ENCODE results near the gene PLXNA2. TPM values are rescaled to one million over a fixed set of nuclear protein-coding genes. Genes with fewer than 3 reads are reported as not detected.

PLXNA2 gene
- total RNA-seq, 4 donors from 2014 or later: 26.9 to 54.0 (median 46.1) TPM

GRCh38 chr1:208256556-208256955 is 12.4 kb upstream of the PLXNA2 start:
- no peak overlapping the region for H3K27ac ChIP-seq
- TF ChIP-seq POLR2A (IDR thresholded peaks at IDR 0.05) (no peak), CTCF (IDR thresholded peaks at IDR 0.05) (no peak)
- peaks cover 0 to 9% (median 0%) of the 10 kb centered on the region in 3 donors for H3K4me1 ChIP-seq
- peaks cover 0 to 49% (median 0%) of the 10 kb centered on the region in 4 donors for H3K27me3 ChIP-seq
- WGBS, 2 donors: 81 to 89% methylated on average over 7 of the region's 7 CpGs
- H3K4me3 ChIP-seq: no peak overlapping the region
- no peak for DNase-seq
- no peaks in the 10 kb centered on the region for H3K9me3 ChIP-seq
- intact Hi-C loops (cut with DNase I): no loop called here
- H3K36me3 ChIP-seq: no peaks in the 10 kb centered on the region

GRCh38 chr1:208256091-208256490 is 11.9 kb upstream of the PLXNA2 start:
- intact Hi-C loops (cut with DNase I): no loop called here
- Histone ChIP-seq H3K36me3 (no peaks in the 10 kb centered on the region), H3K9me3 (no peaks in the 10 kb centered on the region), H3K27ac (no peak overlapping the region), H3K4me3 (no peak overlapping the region), H3K4me1 (peaks cover 0 to 9% (median 0%) of the 10 kb centered on the region in 3 donors), H3K27me3 (peaks cover 0 to 53% (median 0%) of the 10 kb centered on the region in 4 donors)
- no peak for TF ChIP-seq POLR2A (IDR thresholded peaks at IDR 0.05)
- no peak for TF ChIP-seq CTCF (IDR thresholded peaks at IDR 0.05)
- WGBS, 2 donors: 63 to 100% methylated on average over 1 of the region's 1 CpG
- DNase-seq: no peak

GRCh38 chr1:208254862-208255261 is 10.7 kb upstream of the PLXNA2 start:
- Histone ChIP-seq H3K27me3 (peaks cover 0 to 65% (median 0%) of the 10 kb centered on the region in 4 donors), H3K4me1 (peaks cover 0 to 9% (median 0%) of the 10 kb centered on the region in 3 donors), H3K36me3 (no peaks in the 10 kb centered on the region), H3K4me3 (no peak overlapping the region), H3K9me3 (no peaks in the 10 kb centered on the region), H3K27ac (no peak overlapping the region)
- intact Hi-C loops (cut with DNase I): no loop called here
- no peak for DNase-seq
- 80 to 86% methylated on average over 1 of the region's 1 CpG for WGBS, 2 donors
- TF ChIP-seq CTCF (IDR thresholded peaks at IDR 0.05) (no peak), POLR2A (IDR thresholded peaks at IDR 0.05) (no peak)

- H3K27ac ChIP-seq: no peak overlapping the region
- H3K9me3 ChIP-seq: no peaks in the 10 kb centered on the region
- 55 to 90% methylated on average over 1 of the region's 1 CpG for WGBS, 2 donors
- no peak overlapping the region for H3K4me3 ChIP-seq
- DNase-seq: no peak
- TF ChIP-seq POLR2A (IDR thresholded peaks at IDR 0.05): no peak
- TF ChIP-seq CTCF (IDR thresholded peaks at IDR 0.05): no peak
- H3K36me3 ChIP-seq: no peaks in the 10 kb centered on the region
- H3K27me3 ChIP-seq: peaks cover 0 to 65% (median 0%) of the 10 kb centered on the region in 4 donors
- intact Hi-C loops (cut with DNase I): no loop called here
- peaks cover 0 to 9% (median 0%) of the 10 kb centered on the region in 3 donors for H3K4me1 ChIP-seq
Observed at GRCh38 chr1:208254376-208254775, 10.2 kb upstream of the PLXNA2 start.

- Histone ChIP-seq H3K9me3 (no peaks in the 10 kb centered on the region), H3K36me3 (no peaks in the 10 kb centered on the region), H3K27ac (peak overlapping the region in 1 of 4 donors; percentile 17), H3K27me3 (peaks cover 0 to 53% (median 0%) of the 10 kb centered on the region in 4 donors), H3K4me3 (no peak overlapping the region), H3K4me1 (peaks cover 0 to 9% (median 0%) of the 10 kb centered on the region in 3 donors)
- no peak for TF ChIP-seq POLR2A (IDR thresholded peaks at IDR 0.05)
- TF ChIP-seq CTCF (IDR thresholded peaks at IDR 0.05): no peak
- 71 to 84% methylated on average over 7 of the region's 7 CpGs for WGBS, 2 donors
- intact Hi-C loops (cut with DNase I): no loop called here
- no peak for DNase-seq
Observed at GRCh38 chr1:208252836-208253576, 8.8 kb upstream of the PLXNA2 start.

Data from esophagus squamous epithelium (tissue), 5 donors.